HCT116 (cell line): ENCODE data around the gene LAMTOR5.

Source experiments
- CBX3 ChIP-seq: IDR thresholded peaks from 2 replicates; pipeline ENCODE4 v1.6.1; 2012; ENCODE audit warnings: low read depth
- CEBPB ChIP-seq: IDR thresholded peaks from 2 replicates; pipeline ENCODE4 v1.6.1; 2012; ENCODE audit warnings: low read depth
- EZH2 ChIP-seq: fragments of 200-600 bp; sonication (generic); IDR thresholded peaks from 2 replicates; pipeline ENCODE4 v1.6.1; 2017; ENCODE audit warnings: antibody characterized with exemption, mixed run types
- POLR2AphosphoS5 ChIP-seq: IDR thresholded peaks from 2 replicates; pipeline ENCODE4 v1.6.1; 2011; ENCODE audit warnings: mild to moderate bottlenecking, low read depth, low read length, moderate library complexity
- TCF7L2 ChIP-seq: IDR thresholded peaks from 2 replicates; pipeline ENCODE4 v1.7.0; 2011; ENCODE audit warnings: borderline replicate concordance, inconsistent platforms; ENCODE audit not compliant: insufficient read depth, insufficient read length; ENCODE audit errors: extremely low read depth
- ZNF274 ChIP-seq: fragments of 200-500 bp; sonication (Bioruptor generic); IDR thresholded peaks from 2 replicates; pipeline ENCODE4 v1.6.1; 2014; ENCODE audit warnings: mild to moderate bottlenecking, low read depth, low read length, inconsistent platforms
- TF ChIP-seq, protein P1 (sequence below), 3 experiments: fragments of 200-600 bp in 1 of 3; sonication (generic) in 1 of 3; IDR thresholded peaks in 2 of 3; conservative IDR thresholded peaks in 1 of 3; 2 replicates each; pipeline ENCODE4 v1.5.1; 2012 to 2017; ENCODE audit warnings: low read depth in 2 of 3, low read length in 2 of 3, antibody characterized with exemption in 1 of 3, borderline replicate concordance in 1 of 3, control low read depth in 1 of 3, mild to moderate bottlenecking in 1 of 3, mixed read lengths in 1 of 3, mixed run types in 1 of 3, moderate library complexity in 1 of 3; ENCODE audit not compliant: insufficient read depth in 1 of 3

DNA sequence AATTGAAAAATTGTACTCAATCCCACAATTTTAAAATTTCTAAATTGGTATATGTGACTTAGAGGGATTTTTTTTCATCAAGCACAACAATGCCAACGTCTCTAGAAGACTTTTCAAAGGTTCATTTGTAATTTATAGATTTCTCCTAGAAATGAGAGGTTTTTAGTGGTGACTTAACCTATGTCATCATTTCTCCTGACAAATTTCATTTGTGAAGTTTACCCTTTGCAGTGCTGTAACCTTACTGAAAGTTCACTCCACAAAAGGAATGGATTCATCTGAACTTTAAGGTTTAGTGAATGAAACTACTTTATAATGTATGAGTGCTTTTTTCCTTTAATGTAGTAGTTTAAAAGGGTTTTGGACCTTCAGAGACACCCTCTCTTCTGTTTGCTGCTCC is 52.2 kb downstream of the LAMTOR5 start:
- TF ChIP-seq, protein P1, sequence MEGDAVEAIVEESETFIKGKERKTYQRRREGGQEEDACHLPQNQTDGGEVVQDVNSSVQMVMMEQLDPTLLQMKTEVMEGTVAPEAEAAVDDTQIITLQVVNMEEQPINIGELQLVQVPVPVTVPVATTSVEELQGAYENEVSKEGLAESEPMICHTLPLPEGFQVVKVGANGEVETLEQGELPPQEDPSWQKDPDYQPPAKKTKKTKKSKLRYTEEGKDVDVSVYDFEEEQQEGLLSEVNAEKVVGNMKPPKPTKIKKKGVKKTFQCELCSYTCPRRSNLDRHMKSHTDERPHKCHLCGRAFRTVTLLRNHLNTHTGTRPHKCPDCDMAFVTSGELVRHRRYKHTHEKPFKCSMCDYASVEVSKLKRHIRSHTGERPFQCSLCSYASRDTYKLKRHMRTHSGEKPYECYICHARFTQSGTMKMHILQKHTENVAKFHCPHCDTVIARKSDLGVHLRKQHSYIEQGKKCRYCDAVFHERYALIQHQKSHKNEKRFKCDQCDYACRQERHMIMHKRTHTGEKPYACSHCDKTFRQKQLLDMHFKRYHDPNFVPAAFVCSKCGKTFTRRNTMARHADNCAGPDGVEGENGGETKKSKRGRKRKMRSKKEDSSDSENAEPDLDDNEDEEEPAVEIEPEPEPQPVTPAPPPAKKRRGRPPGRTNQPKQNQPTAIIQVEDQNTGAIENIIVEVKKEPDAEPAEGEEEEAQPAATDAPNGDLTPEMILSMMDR (IDR thresholded peaks at IDR 0.05 in 2 of 3, conservative IDR thresholded peaks at IDR 0.05 in 1 of 3; ENCODE audit: borderline replicate concordance in 1 of 3, insufficient read depth in 1 of 3, low read depth in 2 of 3, low read length in 2 of 3) = no peak
- TF ChIP-seq EZH2 (no peak), POLR2AphosphoS5 (no peak), ZNF274 (no peak), TCF7L2 (no peak), CBX3 (no peak), CEBPB (no peak)
